ENCODE results near the gene CHP1. TPM values are rescaled to one million over a fixed set of nuclear protein-coding genes. Genes with fewer than 3 reads are reported as not detected.
"Not testable (repeated sequence)": the region's sequence is repeated elsewhere in the genome, so short reads cannot be mapped to it uniquely, and the experiment has no call there.

Gene CHP1
- polyA plus RNA-seq, 5 donors = 49.2 to 66.5 (median 50.8) TPM

- no peak for DNase-seq
Observed at GRCh38 chr15:41288464-41288863, 57.4 kb downstream of the CHP1 start.

GRCh38 chr15:41289953-41290352, 58.9 kb downstream of the CHP1 start:
- no peak for DNase-seq

- DNase-seq = no peak
Observed at GRCh38 chr15:41291065-41291631, 60.1 kb downstream of the CHP1 start.

- no peak for DNase-seq
Observed at GRCh38 chr15:41292521-41292920, 61.5 kb downstream of the CHP1 start.

- not testable (repeated sequence) for DNase-seq
Observed at GRCh38 chr15:41301139-41301538, 70.1 kb downstream of the CHP1 start.

- DNase-seq = no peak
Observed at GRCh38 chr15:41301587-41301986, 70.5 kb downstream of the CHP1 start.

- DNase-seq = no peak
Observed at GRCh38 chr15:41304149-41304770, 73.2 kb downstream of the CHP1 start.

- no peak for DNase-seq
Observed at GRCh38 chr15:41307679-41308078, 76.6 kb downstream of the CHP1 start.

- DNase-seq = no peak
Observed at GRCh38 chr15:41309226-41309905, 78.3 kb downstream of the CHP1 start.

- not testable (repeated sequence) for DNase-seq
Observed at GRCh38 chr15:41320805-41321330, 89.8 kb downstream of the CHP1 start.

GRCh38 chr15:41323611-41324010, 92.5 kb downstream of the CHP1 start:
- no peak for DNase-seq

- no peak for DNase-seq
Observed at GRCh38 chr15:41331281-41331680, 100.2 kb downstream of the CHP1 start.

Other genes starting within 250 kb of the CHP1 start
- 10 to 100 TPM; 21.0 to 28.8 (median 25.4) TPM for gene INO80, start 115.0 kb upstream of the CHP1 start, polyA plus RNA-seq (ENCODE audit: insufficient read depth in 1 of 5, insufficient read length in 5 of 5, low replicate concordance in 1 of 5)
- under 1 TPM in 1 of 5 donors, not detected in 4; 0.07 TPM for gene EXD1, start 511 bp upstream of the CHP1 start, polyA plus RNA-seq (ENCODE audit: insufficient read depth in 1 of 5, insufficient read length in 5 of 5, low replicate concordance in 1 of 5)
- gene OIP5, start 101.3 kb downstream of the CHP1 start, polyA plus RNA-seq (ENCODE audit: insufficient read depth in 1 of 5, insufficient read length in 5 of 5, low replicate concordance in 1 of 5) = 10 to 100 TPM in 1 of 5 donors, 1 to 10 TPM in 4; 5.3 to 13.9 (median 7.0) TPM
- gene NUSAP1, start 101.6 kb downstream of the CHP1 start, polyA plus RNA-seq (ENCODE audit: insufficient read depth in 1 of 5, insufficient read length in 5 of 5, low replicate concordance in 1 of 5) = 100 to 1,000 TPM in 2 of 5 donors, 10 to 100 TPM in 3; 51.2 to 160 (median 92.2) TPM
- 10 to 100 TPM; 15.8 to 24.1 (median 17.0) TPM for gene NDUFAF1, start 171.2 kb downstream of the CHP1 start, polyA plus RNA-seq (ENCODE audit: insufficient read depth in 1 of 5, insufficient read length in 5 of 5, low replicate concordance in 1 of 5)
- 10 to 100 TPM; 58.3 to 85.9 (median 62.9) TPM for gene RTF1, start 185.8 kb downstream of the CHP1 start, polyA plus RNA-seq (ENCODE audit: insufficient read depth in 1 of 5, insufficient read length in 5 of 5, low replicate concordance in 1 of 5)

Data from right lung (tissue), 5 donors.